GM18499 (cell line): Measurements from ENCODE around the gene TCF19.
"Not testable (repeated sequence)": the region's sequence is repeated elsewhere in the genome, so short reads cannot be mapped to it uniquely, and the experiment has no call there.

Experiments used
- ATAC-seq: cut with Tn5 transposase; IDR thresholded peaks from one replicate; pipeline ENCODE4 v1.9.1; 2021; ENCODE audit warnings: moderate number of reproducible peaks; ENCODE audit not compliant: insufficient read depth, unreplicated experiment

Gene TCF19

DNA sequence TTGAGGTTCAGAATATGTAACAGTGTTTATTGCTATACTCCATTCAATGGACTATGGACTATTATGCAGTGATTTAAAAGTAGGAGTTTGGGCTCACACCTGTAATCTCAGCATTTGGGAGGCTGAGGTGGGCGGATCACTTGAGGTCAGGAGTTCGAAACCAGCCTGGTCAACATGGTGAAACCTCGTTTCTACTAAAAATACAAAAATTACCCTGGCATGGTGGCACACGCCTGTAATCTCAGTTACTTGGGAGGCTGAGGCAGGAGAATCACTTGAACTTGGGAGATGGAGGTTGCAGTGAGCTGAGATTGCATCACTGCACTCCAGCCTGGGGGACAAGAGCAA, 40.7 kb downstream of the TCF19 start:
- ATAC-seq: not testable (repeated sequence)

GRCh38 chr6:31202259-31203166, 44.1 kb downstream of the TCF19 start:
- ATAC-seq: no peak

DNA sequence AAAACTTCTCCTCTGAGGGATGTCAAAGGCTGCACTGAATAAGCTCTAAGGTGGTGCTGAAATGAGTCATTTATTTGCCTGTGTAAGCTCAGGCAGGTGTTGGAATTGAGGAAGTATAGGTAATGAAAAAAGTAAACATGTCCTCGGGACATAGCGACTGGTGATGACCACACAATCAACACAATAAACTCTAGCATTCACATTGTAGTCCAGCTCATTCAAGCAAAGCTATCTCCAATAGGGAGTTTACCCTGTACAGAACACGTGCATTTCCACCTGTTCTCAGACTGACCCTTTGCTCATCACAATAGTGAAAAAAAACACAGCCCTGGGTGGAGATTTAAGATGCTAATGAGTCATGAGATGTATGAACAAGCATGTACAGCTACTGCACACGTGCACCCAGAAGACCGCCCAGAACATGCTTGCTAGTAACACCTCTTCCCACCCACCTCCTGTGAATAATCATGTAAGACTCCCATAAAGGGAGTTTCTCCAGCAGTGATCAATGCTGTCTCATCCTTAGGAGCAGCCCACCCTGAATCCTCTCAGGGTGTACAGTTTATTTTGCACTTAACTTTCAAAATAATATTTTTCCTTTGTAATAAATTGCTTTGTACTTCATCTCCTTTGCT, 45.1 kb downstream of the TCF19 start:
- ATAC-seq: peak; percentile 47

GRCh38 chr6:31204751-31205145, 46.4 kb downstream of the TCF19 start:
- no peak for ATAC-seq

GRCh38 chr6:31205638-31206037, 47.2 kb downstream of the TCF19 start:
- ATAC-seq: no peak

GRCh38 chr6:31208506-31208905, 50.1 kb downstream of the TCF19 start:
- no peak for ATAC-seq

DNA sequence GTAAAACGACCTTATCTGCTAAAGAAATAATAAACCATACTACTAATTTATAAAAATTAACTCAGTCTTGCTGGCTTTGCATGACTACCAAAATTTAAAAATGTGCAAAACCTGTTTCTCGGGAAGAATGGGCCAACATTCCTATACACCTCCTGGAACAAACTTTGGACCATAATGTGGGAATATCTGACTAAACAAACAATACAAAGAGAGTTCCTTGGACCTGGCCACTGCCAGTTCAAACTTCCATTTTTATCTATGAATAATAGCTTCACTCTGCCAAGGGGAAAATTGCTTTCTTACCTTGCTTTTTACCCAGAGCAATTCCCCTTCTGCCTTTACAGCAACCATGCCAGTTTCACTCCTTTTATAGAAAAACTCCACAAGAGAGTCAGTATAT, 50.7 kb downstream of the TCF19 start:
- ATAC-seq: no peak

DNA sequence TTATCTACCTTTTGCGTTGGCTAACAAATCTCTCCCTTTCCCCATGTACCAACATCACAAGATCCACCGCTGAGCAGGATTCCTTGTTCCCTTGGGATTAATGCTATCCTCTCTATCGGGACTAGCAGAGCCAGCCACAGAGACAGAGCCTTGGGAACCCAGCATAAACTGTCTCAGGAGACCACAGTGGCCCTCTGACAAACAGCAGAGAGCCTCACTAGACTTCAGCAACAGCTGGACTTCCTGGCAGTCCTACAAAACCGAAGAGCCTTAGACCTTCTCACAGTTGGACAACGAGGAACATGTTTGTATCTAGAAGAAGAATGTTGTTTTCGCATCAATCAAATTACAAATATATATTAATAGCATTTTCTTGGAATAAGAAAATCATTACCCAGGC, 51.7 kb downstream of the TCF19 start:
- no peak for ATAC-seq

- ATAC-seq: no peak
These were observed 52.5 kb downstream of the TCF19 start for GRCh38 chr6:31210741-31211532.
